GM12872 (cell line): ENCODE results near the gene DHCR24.

Experiments
- TF ChIP-seq, protein P1 (sequence below): IDR thresholded peaks from 3 replicates; pipeline ENCODE4 v1.5.1; 2011; ENCODE audit warnings: low read depth, mild to moderate bottlenecking, low read length, moderate library complexity; ENCODE audit not compliant: insufficient read depth

The DHCR24 gene

DNA sequence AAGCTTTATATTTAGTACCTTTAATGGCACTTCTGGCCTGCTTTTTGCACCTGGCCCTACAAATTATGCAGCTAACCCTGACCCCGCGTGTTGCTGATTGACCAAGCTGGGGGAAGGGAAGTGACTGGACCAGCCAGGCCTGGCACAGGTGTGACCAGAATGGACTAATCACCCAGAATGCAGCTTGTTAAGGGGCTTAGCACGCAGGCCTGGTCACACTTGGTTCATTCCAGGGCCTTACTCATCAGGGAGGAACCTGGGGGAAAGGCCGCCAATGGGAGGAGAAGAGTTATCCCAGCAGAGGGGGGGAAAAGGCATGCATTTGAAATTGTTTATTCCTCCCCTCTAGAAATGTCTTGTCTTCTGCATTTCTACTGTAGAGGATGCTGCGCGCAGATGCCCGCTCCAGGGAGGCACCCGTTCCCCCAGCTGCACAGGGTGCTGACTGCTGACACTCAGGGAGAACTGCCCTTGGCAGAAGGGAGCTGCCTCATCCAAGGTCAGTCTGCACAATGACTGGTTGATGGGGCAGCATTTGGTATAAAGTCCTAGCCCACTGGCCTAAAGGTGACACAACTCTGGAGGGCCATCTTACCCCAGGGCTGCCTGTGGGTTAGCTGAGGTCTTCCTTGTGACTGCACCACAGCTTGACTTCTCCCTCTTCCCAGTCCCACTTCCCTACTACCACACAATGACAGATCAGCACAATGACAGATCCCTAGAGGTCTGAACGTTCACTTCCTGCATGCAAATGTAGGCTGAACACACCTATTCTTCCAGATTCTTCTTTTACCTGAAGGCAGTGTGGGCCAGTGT, 29.0 kb downstream of the DHCR24 start:
- TF ChIP-seq, protein P1, sequence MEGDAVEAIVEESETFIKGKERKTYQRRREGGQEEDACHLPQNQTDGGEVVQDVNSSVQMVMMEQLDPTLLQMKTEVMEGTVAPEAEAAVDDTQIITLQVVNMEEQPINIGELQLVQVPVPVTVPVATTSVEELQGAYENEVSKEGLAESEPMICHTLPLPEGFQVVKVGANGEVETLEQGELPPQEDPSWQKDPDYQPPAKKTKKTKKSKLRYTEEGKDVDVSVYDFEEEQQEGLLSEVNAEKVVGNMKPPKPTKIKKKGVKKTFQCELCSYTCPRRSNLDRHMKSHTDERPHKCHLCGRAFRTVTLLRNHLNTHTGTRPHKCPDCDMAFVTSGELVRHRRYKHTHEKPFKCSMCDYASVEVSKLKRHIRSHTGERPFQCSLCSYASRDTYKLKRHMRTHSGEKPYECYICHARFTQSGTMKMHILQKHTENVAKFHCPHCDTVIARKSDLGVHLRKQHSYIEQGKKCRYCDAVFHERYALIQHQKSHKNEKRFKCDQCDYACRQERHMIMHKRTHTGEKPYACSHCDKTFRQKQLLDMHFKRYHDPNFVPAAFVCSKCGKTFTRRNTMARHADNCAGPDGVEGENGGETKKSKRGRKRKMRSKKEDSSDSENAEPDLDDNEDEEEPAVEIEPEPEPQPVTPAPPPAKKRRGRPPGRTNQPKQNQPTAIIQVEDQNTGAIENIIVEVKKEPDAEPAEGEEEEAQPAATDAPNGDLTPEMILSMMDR: no peak

DNA sequence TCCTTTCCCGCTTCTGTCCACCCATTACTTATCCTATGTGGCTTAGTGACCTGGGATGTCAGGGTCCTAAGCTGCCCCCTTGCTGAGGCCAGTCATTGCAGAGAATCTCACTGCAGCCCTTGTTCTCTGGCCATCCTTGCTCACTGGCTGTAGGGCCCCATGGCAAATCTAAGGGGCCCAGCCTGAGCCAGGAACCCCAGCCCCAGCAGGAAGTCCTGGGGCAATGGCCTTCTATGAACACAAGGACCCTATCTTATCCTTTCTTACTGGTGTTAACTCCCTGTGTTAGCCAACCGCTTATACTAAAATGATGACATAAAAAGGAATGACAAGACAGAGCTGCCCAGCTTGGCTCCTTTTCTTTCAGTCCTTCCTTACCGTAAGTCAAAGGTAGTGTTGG, 29.9 kb downstream of the DHCR24 start:
- TF ChIP-seq, protein P1: no peak

DNA sequence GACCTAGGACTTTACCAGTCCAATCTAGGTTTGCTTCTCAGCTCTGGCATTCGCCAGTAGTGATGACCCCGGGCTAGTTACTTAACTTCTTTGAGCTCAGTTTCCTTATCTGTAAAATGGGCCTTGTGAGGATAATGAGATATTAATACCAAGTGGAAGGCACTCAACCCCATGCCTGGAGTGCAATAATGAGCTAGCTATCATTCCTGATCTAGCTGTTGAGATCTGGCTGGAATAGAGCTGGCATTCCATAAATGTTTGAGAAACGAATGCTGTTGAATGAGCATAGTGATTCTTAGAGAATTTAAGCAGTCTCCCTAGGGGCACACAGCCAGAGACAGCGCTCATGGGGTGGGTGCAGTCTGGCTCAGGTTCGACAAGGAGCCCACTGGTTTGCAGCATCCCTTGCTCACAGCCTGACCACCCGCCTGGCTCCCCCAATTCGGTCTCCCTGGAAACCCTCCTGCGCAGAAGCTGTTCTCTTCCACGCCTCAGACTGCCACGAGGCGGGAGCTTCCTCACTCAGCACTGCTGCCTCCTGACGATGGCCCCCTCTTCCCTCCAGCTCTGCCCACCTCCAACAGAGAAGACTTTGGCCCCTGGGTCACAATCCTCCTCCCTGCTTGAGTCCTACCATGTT, 32.5 kb downstream of the DHCR24 start:
- TF ChIP-seq, protein P1: no peak

DNA sequence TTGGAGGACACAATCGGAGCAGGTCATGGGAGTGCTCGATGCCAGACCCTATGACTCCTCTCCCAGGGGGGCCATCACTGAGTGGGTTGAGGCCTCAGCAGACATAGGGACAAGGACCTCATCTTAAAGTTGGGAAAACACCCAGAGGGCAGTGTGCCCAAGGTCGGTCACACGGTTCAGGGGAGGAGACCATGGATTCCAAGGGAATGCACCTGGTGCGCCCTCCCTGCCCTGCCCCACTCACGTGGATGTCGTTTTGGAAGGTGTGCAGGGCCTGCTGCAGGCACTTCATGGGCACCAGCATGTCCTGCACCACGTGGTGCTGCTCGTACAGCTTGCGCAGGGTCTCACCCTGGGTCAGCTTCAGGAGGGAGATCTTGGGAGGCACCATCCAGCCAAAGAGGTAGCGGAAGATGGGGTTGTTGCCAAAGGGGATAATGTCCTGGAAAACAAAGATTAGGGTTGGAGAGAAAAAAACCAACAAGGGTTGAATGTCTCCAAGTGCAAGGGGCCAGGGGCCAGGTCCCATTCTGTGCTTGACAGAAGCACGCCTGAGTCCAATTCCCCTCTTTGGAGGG, 33.1 kb downstream of the DHCR24 start:
- TF ChIP-seq, protein P1: no peak

DNA sequence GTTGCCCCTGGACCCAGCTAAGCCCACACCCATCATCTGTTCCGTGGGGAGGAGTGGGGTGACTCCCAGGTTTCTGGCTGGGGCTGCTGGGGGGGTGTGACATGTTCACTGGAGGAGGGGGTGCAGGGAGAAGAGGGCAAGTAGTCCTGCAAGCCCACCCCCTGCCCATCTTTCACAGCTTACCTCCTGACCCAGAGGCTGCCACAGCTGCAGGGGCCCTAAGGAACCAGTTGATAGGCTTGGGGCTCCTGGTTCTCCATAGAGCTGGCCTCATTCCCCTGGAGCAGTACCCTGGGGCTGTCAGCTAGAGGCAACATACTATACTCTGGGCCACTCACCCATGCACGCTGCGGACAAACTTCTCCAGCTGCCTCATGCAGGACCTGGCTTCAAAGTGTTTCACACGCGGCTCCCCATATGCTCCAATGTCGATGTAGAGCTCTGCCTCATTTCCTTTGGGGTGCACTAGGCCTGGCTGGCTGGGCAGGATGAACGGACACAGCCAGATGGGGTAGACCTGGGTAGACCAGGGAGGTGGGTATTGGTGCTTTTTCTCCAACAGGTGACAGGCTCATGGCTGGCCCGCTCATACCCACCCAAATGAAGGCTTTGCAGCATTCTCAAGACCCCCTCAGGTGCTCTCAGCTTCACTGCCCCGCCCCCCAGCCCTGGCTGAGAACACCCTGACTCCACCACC, 33.8 kb downstream of the DHCR24 start:
- TF ChIP-seq, protein P1: no peak

DNA sequence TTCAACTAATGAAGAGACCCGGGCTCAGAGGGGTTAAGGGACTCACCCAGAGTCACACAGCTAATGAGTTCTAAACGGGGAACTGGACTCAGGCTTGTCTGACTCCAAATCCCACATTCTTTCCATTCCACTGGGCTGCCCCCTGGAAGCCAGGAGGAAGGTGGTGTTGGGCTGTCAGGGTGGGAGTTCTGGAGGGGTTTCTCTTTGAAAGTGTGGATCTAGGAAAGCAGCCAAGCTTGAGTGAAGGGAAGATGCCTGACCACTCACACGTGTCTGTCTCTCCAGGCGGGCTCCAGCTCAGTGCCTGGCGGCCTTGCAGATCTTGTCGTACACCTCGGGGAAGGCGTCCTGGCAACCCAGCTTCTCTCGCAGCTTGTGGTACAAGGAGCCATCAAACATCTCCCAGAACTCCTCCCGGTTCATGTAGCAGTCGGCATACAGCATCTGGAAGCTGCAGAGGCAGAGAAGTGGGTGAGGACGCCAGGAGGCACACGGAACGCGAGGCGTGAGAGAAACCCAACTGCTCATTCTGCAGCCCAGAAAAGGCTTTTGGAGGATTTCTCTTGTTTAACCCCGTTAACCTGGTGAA, 35.0 kb downstream of the DHCR24 start:
- TF ChIP-seq, protein P1: no peak

DNA sequence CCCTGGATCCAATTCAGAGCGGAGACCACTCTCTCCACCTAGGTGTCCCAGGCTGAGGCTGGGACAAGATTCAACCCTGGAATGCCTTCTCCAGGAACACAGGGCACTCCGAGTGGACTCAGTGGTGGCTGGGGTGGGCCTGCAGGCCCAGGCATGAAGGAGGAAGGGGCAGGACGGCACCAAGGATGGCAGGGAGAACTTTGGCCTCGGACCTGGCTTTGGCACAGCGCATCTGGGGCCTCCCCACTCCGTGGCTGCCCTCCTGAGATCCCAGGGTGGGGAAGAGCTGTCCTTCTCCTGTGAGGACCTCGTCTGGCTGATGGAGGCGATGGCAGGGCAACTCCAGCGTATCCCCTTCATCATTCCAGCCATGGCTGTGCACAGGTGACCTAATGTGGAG, 35.6 kb downstream of the DHCR24 start:
- TF ChIP-seq, protein P1: no peak
